Heart left ventricle (tissue), 16 donors: ENCODE data around the gene MEN1. TPM values are rescaled to one million over a fixed set of nuclear protein-coding genes. Genes with fewer than 3 reads are reported as not detected.
A peak's percentile ranks its signal among the peaks of the same experiment; 100 is the strongest.

Source experiments
- ATAC-seq, 4 donors: fragments of 200-7000 bp; cut with Tn5 transposase; one replicate each; pipeline ENCODE4 v1.9.1; 2020 to 2022; ENCODE audit warnings: moderate library complexity in 4 of 4, mild to moderate bottlenecking in 3 of 4, moderate number of reproducible peaks in 1 of 4
- DNase-seq, 5 donors: peaks; one replicate each; pipeline ENCODE4 v3.0.0-alpha.2; 2020
- H3K27ac ChIP-seq, 12 donors: fragments of 200-600 bp; sonication (generic) in 4 of 12; one replicate each; pipeline versions ENCODE4 v1.5.0 to v1.8.0; 2016 to 2022; ENCODE audit warnings: mild to moderate bottlenecking in 2 of 12
- H3K27me3 ChIP-seq, 9 donors: fragments of 200-600 bp; sonication (generic) in 2 of 9; one replicate each; pipeline versions ENCODE4 v1.5.1 to v1.8.0; 2016 to 2022; ENCODE audit warnings: mild to moderate bottlenecking in 3 of 9
- H3K36me3 ChIP-seq, 9 donors: fragments of 200-600 bp; sonication (generic) in 2 of 9; one replicate each; pipeline versions ENCODE4 v1.5.0 to v1.8.0; 2018 to 2022; ENCODE audit warnings: mild to moderate bottlenecking in 2 of 9
- H3K4me1 ChIP-seq, 12 donors: fragments of 200-600 bp; sonication (generic) in 4 of 12; one replicate each; pipeline versions ENCODE4 v1.5.0 to v1.8.0; 2016 to 2022; ENCODE audit warnings: mild to moderate bottlenecking in 3 of 12
- H3K4me3 ChIP-seq, 12 donors: fragments of 200-600 bp; sonication (generic) in 4 of 12; one replicate each; pipeline versions ENCODE4 v1.5.0 to v1.8.0; 2017 to 2022; ENCODE audit warnings: mild to moderate bottlenecking in 9 of 12, moderate library complexity in 4 of 12
- H3K9me3 ChIP-seq, 12 donors: fragments of 200-600 bp; sonication (generic) in 4 of 12; one replicate each; pipeline versions ENCODE4 v1.5.0 to v1.8.0; 2016 to 2022; ENCODE audit warnings: mild to moderate bottlenecking in 1 of 12
- CTCF ChIP-seq, 12 donors: fragments of 200-600 bp; sonication (generic) in 4 of 12; IDR thresholded peaks; one replicate each; pipeline versions ENCODE4 v1.5.0 to v1.8.0; 2018 to 2022; ENCODE audit warnings: antibody characterized with exemption in 12 of 12, mild to moderate bottlenecking in 5 of 12
- POLR2A ChIP-seq, 2 donors: fragments of 450-650 bp; IDR thresholded peaks; one replicate each; pipeline ENCODE4 v1.6.1; 2017; ENCODE audit warnings: antibody characterized with exemption in 2 of 2, mild to moderate bottlenecking in 2 of 2, moderate library complexity in 2 of 2
- WGBS, 4 donors: extraction: QIAGEN DNeasy Blood & Tissue Kit in 2 of 4; methylation state at CpG; one replicate each; pipeline versions ENCODE4 v1.1.5 to v1.1.7; 2013 to 2018; 5-methylcytosine and 5-hydroxymethylcytosine counted together
- intact Hi-C, 10 donors: fragments of 100-400 bp; cut with DNase I; formaldehyde crosslinking; loops; one replicate each; pipeline versions ENCODE4 v1.11.1 to v1.14.2; 2022
- polyA plus RNA-seq, 2 donors: library from polyadenylated mRNA; stranded (reverse); fragments of 200-250 nt; gene quantifications; one replicate each; pipeline ENCODE4 v1.2.3, GENCODE V29; 2013
- total RNA-seq, 9 donors: library from RNA; depleted of rRNA in 2 of 9; stranded (reverse); fragments of >200 nt in 2 of 9; fragmentation: NEBNext Ultra II Directional in 3 of 9; extraction: Animal tissue kit (Norgen Biotek cat#: 25700) in 3 of 9; gene quantifications; one replicate each; pipeline versions ENCODE4 v1.1.0 to v1.2.4, GENCODE V29; 2016 to 2023
- donor health status: ischemic (EF 13 %, LVEDD 7.1; RV severe dilation, severe dysfunction).
- donor health status: healthy with polysubstance abuse.
- donor health status: DM: no; HTN: yes; CAD: no.
- donor health status: DM: no; HTN: no; CAD: no.
- donor health status: ischemic (EF 25% LVEDD 6.9; RV normal size, moderate dysfunction).
- donor health status: ischemic (EF 25% LVEDD 5.7; RV mildly dilated, moderate dysfunction).
- donor health status: healthy.
- donor health status: DM: yes; HTN: yes; CAD: no.
- donor health status: ischemic (EF 35%, LVEDD 5.7; RV mildly dilated, moderate dysfunction).
- donor health status: nonischemic (EF 11% LVEDD 7.7; RV severe dilation, severe dysfunction).
- donor health status: DM: yes; HTN: yes; CAD: no.
- donor health status: PGD.
- donor health status: ischemic (EF 29% LVEDD 5.4; RV normal size, mild dysfunction).
- donor health status: nonischemic (EF 23%, LVEDD 6.1; RV moderate dilation, normal function).

The MEN1 gene
- total and polyA plus RNA-seq, 11 donors: 6.6 to 15.2 (median 9.0) TPM

- DNase-seq (no peak), ATAC-seq (no peak)
- Histone ChIP-seq H3K27ac (no peak overlapping the region), H3K4me1 (peaks cover 0 to 37% (median 9%) of the 10 kb centered on the region in 12 donors), H3K9me3 (no peaks in the 10 kb centered on the region), H3K36me3 (peaks cover 0 to 30% (median 15%) of the 10 kb centered on the region in 9 donors), H3K27me3 (no peaks in the 10 kb centered on the region), H3K4me3 (no peak overlapping the region)
- intact Hi-C loops: no loop called here
- TF ChIP-seq POLR2A (IDR thresholded peaks at IDR 0.05): no peak
- no peak for TF ChIP-seq CTCF (IDR thresholded peaks at IDR 0.05)
- WGBS, 4 donors: 87 to 93% (median 91%) methylated on average over 11 to 19 of the region's 19 CpGs
Measured at GRCh38 chr11:64796757-64797541, 13.4 kb downstream of the MEN1 start.

GRCh38 chr11:64796047-64796756, 14.1 kb downstream of the MEN1 start:
- DNase-seq (no peak), ATAC-seq (no peak)
- Histone ChIP-seq H3K4me1 (peaks cover 0 to 30% (median 5%) of the 10 kb centered on the region in 12 donors), H3K27me3 (no peaks in the 10 kb centered on the region), H3K27ac (no peak overlapping the region), H3K4me3 (no peak overlapping the region), H3K9me3 (no peaks in the 10 kb centered on the region), H3K36me3 (peaks cover 0 to 38% (median 15%) of the 10 kb centered on the region in 9 donors)
- intact Hi-C loops: no loop called here
- no peak for TF ChIP-seq POLR2A (IDR thresholded peaks at IDR 0.05)
- TF ChIP-seq CTCF (IDR thresholded peaks at IDR 0.05): no peak
- 82 to 90% (median 86%) methylated on average over 15 to 19 of the region's 19 CpGs for WGBS, 4 donors

GRCh38 chr11:64794526-64794925, 15.8 kb downstream of the MEN1 start:
- H3K27me3 ChIP-seq: no peaks in the 10 kb centered on the region
- H3K4me1 ChIP-seq: peaks cover 0 to 16% (median 5%) of the 10 kb centered on the region in 12 donors
- peaks cover 0 to 51% (median 26%) of the 10 kb centered on the region in 9 donors for H3K36me3 ChIP-seq
- 93 to 97% (median 96%) methylated on average over 10 of the region's 10 CpGs for WGBS, 4 donors
- DNase-seq (no peak), ATAC-seq (no peak)
- no peak for TF ChIP-seq POLR2A (IDR thresholded peaks at IDR 0.05)
- TF ChIP-seq CTCF (IDR thresholded peaks at IDR 0.05): no peak
- H3K9me3 ChIP-seq: no peaks in the 10 kb centered on the region
- no peak overlapping the region for H3K4me3 ChIP-seq
- peak overlapping the region in 2 of 12 donors; percentile 6 to 68 for H3K27ac ChIP-seq
- intact Hi-C loops: loop anchor here in 1 of 10 donors (5.0 kb wide), 1 partner anchor 98 kb away; no protein-coding TSS in a partner anchor
